NCI-H510A (cell line): ENCODE measurements around the gene ATXN1.
"Not testable (repeated sequence)": the region's sequence is repeated elsewhere in the genome, so short reads cannot be mapped to it uniquely, and the experiment has no call there.

Source experiments
- DNase-seq: peaks from one replicate; lab custom pipeline; 2025; lab: John Stamatoyannopoulos, UW

The ATXN1 gene

DNA sequence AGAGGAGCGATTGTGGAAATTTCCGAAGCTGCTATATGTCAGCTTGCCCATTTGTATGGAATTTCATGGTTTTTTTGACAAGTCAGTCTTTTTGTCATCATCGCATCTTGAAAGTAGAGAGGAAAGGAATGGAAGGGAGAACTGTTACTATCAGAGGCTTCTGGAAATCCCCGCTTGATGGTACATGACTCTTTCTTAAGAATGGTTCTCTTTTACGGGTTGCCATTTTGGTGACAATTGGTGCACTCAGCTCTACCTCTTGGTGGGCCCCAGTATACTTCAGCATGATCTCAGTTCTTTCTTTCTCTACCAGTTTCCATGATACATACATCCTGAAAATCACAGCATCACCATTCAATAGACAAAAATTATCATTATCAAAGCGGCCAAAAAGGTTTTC, 146.0 kb downstream of the ATXN1 start:
- not testable (repeated sequence) for DNase-seq

- not testable (repeated sequence) for DNase-seq
Measured at GRCh38 chr6:16614143-16614542, 147.1 kb downstream of the ATXN1 start.

DNA sequence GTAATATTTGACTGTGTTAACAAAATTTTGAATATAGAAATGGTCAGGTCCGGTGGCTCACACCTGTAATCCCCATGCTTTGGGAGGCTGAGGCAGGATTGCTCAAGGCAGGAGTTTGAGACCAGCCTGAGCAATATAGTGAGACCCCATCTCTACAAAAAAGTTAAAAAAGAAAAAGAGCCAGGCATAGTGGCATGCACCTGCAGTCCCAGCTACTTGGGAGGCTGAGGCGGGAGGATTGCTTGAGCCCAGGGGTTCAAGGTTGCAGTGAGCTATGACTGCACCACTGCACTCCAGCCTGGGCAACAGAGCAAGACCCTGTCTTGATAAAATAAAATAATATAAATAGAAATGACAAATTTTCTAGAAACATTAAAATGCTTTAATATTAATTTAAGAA, 147.8 kb downstream of the ATXN1 start:
- DNase-seq = not testable (repeated sequence)

- no peak for DNase-seq
Measured at GRCh38 chr6:16608444-16608843, 152.8 kb downstream of the ATXN1 start.

DNA sequence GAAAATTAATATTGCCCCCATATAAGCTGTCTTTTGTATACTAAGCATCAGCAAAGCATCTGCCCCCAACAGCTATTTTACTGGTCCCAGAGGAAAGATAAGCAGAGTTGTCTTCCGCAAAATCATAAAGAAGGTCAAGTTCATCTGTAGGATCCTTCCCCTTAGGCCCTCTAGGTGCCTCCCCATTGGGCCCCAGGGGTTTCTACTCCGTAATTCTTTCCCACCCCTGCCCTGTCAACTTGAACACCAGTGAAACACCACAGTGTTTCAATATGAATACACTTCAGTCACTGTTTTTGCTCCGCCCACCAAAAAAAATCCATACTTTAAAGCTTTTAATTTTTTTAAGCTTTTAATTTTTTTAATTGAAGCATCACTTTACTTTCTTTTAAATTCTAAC, 159.2 kb downstream of the ATXN1 start:
- no peak for DNase-seq

DNA sequence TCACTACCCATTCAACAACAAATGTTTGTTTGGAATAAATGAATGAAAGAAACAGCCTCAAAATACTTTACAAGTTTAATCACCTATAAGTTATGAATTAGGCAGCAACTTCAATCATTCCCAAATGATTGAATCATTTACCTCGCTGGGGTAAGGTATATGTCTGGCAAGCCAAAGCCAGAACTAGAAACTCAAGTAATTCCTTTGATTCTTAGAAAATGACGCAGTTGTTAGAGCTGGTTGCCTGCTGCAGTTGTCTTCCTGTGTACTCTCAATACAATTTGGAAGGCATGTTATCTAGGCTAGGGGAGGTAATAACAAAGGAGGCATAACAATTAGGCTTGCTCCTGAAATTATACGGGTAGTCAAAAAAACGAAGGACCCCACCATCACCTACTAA, 160.6 kb downstream of the ATXN1 start:
- no peak for DNase-seq

- DNase-seq = no peak
Measured at GRCh38 chr6:16600026-16600425, 161.2 kb downstream of the ATXN1 start.

- no peak for DNase-seq
Measured at GRCh38 chr6:16596616-16597331, 164.5 kb downstream of the ATXN1 start.

DNA sequence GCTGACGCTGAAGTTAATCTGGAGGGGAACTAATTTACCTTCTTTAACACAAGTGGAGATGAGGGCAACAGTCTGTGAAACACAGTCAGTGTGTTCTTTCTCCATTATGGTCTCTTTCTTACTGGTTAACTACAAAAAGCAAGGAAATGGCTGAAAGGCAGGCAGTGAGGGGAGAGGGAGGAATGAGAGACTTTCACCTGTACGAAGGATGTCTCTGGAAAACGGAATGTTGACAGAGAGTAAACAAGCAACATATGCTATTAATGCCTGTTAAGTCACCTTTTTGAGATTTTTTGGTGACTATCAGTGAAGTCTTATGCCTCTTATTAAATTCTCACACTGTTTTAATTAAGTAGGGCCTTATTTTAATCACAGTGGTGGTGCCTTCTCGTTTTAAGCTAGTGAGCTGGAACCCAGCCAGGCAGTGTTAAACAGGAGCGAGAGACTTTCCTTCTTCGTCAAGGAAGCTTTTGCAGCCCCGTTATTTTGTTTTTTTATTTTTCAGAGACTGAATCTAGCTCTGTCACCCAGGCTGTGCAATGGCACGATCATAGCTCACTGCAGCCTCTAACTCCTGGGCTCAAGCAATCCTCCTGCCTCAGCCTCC, 165.6 kb downstream of the ATXN1 start:
- DNase-seq = no peak

- no peak for DNase-seq
Measured at GRCh38 chr6:16594849-16595248, 166.4 kb downstream of the ATXN1 start.

- no peak for DNase-seq
Measured at GRCh38 chr6:16592223-16592911, 168.9 kb downstream of the ATXN1 start.

GRCh38 chr6:16591396-16592222, 169.7 kb downstream of the ATXN1 start:
- no peak for DNase-seq

DNA sequence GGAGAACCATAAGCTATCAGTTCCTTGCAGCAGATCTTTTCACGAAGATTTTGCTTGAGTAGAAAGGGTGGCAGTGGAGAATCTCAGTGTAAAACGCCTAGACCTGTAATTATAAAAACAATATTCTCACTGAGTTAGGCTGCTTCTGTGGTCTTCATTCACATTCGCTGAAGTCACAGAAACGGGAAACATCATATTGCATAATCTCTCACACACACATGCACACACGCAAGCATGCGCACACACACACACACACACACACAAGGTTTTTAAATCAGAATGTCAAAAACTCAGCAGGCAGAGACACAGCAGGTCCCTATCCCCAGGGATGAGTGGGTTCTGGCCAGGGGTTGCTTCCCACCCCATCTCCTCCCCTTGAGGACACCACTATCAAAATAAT, 175.5 kb downstream of the ATXN1 start:
- no peak for DNase-seq

DNA sequence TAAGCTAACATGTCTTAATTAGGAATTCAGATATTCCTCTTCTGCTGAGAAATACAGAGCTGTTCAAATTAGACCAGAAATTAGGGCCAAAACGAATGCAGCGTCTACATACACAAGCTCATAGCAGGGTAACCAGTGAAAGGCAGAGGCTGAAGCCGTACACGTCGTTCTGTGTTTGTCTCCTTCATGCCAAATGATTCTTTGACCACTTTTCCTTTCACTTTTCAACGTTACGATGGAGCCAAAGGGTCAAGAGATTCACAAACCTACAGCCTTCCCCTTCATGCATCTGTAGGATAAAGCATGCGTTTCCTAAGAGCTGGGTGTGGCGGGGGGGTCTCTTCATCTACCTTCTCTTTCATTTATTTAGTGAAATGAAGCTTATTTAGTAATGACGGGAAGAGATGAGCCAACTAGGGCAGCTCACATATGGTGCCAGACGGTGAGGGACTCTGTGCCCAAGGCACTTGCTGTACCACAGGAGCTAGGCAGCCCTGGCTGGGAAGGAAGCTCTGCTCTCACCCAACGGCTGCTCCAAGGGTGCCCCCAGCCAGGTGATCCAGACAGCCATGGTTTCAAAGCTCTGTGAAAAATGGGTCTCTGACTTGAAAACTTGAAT, 178.0 kb downstream of the ATXN1 start:
- no peak for DNase-seq

- DNase-seq = no peak
Measured at GRCh38 chr6:16582446-16583143, 178.7 kb downstream of the ATXN1 start.

- DNase-seq = no peak
Measured at GRCh38 chr6:16578695-16579285, 182.5 kb downstream of the ATXN1 start.

DNA sequence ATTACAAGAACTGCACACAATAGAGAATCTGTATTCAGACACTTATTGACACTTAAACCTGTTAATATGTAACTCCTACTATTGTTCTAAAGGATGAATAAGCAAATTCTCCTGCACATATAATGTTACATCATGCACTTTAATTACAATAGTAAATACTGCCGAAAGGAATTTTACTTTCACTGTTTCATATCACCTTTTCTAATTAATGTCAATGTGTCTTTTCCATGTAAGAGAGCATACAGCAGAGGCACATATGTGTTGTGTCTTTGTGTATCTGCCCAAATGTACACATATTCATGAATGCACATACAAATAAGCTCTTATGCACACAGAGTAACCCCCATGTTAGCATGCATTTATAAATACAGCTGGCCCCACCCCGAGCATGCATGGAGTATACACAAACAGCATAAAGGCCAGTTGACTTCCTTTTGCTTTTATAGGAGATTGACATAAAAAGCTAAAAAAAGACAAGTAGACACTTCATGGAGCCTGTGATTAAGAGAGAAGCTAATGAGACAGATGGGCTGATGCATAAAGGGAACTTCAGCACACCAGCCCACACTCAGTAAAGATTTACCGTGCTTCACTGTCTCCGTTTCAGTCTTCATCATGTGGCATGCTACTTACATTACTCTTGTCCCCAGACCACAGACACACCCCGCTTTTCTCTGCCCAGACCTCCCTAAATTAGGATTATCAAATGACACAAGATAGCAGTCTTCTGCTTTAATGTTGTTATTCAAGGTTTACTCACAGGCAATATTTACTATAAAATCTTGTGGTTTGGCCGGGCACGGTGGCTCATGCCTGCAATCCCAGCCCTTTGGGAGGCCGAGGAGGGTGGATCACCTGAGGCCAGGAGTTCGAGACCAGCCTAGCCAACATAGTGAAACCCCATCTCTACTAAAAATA, 184.6 kb downstream of the ATXN1 start:
- DNase-seq = no peak

- DNase-seq = no peak
Measured at GRCh38 chr6:16575655-16576054, 185.6 kb downstream of the ATXN1 start.

DNA sequence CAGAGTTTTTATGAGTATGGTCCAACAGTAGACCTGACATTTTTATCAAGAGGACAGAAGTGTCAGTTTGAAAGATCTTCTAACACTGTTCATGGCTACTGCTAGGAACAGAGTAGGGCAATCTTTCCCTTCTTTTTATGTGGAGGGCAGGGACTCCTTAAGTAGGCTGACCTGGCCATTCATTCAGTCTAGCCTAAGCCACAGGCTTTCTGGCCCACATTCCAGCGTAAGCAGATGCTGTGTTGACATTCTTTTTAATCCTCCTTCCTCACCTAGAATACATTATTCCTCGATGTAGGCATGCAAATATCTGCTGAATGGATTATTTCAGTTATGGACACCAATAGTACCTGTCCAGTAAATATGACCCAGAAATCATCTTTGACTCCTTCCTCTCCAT, 188.3 kb downstream of the ATXN1 start:
- DNase-seq = no peak

- DNase-seq = no peak
Measured at GRCh38 chr6:16572317-16572716, 188.9 kb downstream of the ATXN1 start.
